Fibroblast of villous mesenchyme (primary cell): Measurements from ENCODE around the gene SUSD4. TPM values are rescaled to one million over a fixed set of nuclear protein-coding genes. Genes with fewer than 3 reads are reported as not detected.
A peak's percentile ranks its signal among the peaks of the same experiment; 100 is the strongest.

Experiments used
- DNase-seq: peaks from one replicate; pipeline ENCODE4 v3.0.0-alpha.2; 2010; ENCODE audit warnings: low read depth
- H3K4me3 ChIP-seq: 2 replicates; pipeline ENCODE4 v1.5.1; 2011; ENCODE audit warnings: low read depth, mild to moderate bottlenecking, low read length
- total RNA-seq: library from RNA; depleted of rRNA; stranded (reverse); fragments of >200 nt; gene quantifications from 2 replicates; pipeline ENCODE4 v1.2.3, GENCODE V29; 2012
- TF ChIP-seq, protein P1 (sequence below): IDR thresholded peaks from 2 replicates; pipeline ENCODE4 v1.5.1; 2012; ENCODE audit warnings: low read depth, mild to moderate bottlenecking, low read length; ENCODE audit not compliant: insufficient read depth

Gene SUSD4
- total RNA-seq, 1 donor, result not detected

DNA sequence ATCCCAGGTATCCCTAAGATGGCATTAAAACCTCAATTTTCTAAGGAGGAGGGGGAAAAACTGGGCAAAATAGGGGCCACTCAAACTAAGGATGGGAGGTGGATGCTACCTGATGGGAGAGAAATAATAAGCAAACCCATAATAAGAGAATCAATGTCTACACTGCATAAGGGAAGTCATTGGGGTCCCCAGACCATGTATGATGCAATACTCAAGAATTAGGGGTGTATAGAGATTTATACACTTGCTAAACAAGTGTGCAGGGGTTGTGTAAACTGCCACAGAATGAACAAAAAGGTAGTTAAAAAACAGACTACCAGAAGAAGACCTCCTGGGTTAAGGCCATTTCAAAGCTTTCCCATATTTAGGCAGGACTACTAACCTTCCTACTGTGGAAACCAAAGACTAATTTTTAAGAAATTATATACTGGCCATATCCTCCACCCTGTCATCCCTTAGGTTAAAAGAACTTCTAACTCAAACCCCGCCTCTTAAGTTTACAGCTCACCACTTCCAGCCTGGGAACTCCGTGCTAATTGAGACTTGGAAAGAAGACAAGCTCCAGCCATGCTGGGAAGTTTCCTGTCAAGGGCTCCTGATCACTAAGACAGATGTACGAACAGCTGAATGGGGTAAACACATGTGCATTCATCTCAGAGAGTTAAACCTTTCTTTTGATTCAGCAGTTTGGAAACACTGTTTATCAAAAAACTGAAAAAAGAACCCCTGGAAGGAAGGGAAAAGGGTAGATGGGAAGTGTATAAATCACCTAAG is 156.5 kb downstream of the SUSD4 start:
- TF ChIP-seq, protein P1, sequence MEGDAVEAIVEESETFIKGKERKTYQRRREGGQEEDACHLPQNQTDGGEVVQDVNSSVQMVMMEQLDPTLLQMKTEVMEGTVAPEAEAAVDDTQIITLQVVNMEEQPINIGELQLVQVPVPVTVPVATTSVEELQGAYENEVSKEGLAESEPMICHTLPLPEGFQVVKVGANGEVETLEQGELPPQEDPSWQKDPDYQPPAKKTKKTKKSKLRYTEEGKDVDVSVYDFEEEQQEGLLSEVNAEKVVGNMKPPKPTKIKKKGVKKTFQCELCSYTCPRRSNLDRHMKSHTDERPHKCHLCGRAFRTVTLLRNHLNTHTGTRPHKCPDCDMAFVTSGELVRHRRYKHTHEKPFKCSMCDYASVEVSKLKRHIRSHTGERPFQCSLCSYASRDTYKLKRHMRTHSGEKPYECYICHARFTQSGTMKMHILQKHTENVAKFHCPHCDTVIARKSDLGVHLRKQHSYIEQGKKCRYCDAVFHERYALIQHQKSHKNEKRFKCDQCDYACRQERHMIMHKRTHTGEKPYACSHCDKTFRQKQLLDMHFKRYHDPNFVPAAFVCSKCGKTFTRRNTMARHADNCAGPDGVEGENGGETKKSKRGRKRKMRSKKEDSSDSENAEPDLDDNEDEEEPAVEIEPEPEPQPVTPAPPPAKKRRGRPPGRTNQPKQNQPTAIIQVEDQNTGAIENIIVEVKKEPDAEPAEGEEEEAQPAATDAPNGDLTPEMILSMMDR, result no peak
- peak; percentile 12 for DNase-seq
- H3K4me3 ChIP-seq, result no peak overlapping the region

DNA sequence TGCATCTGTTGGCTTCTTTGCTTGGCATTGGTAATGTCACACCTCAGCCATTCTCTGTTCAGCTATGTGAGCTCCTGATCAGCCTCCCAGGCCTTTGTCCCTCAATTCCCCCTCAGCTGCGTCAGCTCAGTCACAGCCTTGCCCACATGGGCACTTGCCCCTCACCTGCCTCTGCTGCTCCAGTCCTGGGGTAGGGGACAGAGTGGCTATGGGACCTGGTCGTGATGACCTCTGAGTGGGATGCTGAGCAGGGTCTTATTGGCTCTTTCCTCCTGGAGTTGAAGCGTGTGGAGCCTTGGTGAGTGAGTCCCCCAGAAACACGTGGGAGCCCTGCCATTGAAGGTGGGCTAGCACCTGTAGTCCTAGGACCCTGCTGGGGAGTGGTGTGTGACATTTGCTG is 159.6 kb downstream of the SUSD4 start:
- TF ChIP-seq, protein P1, result no peak

DNA sequence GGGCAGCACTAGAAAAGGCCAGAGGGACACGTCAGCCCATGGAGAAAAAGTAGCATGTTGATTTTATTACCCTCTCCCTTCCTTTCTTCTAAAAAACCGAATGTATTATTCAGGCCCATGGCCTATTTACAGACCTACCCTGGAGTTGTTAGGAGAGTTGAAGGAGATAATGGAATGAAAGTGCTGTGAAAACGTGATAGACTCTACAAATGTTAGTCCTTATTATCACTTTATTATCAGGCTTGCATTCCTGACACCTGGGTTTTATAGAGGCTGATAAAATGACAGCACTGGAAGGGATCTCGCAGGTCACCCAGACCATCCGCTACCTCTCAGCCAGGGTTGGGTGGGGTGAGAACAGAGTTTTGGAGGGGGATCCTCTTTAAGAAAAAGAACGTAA is 160.3 kb downstream of the SUSD4 start:
- no peak for DNase-seq
- TF ChIP-seq, protein P1, result no peak
- H3K4me3 ChIP-seq, result no peak overlapping the region

More for the DNA sequence above, 159.6 kb downstream of the SUSD4 start:
- H3K4me3 ChIP-seq, result no peak overlapping the region
- DNase-seq, result no peak

DNA sequence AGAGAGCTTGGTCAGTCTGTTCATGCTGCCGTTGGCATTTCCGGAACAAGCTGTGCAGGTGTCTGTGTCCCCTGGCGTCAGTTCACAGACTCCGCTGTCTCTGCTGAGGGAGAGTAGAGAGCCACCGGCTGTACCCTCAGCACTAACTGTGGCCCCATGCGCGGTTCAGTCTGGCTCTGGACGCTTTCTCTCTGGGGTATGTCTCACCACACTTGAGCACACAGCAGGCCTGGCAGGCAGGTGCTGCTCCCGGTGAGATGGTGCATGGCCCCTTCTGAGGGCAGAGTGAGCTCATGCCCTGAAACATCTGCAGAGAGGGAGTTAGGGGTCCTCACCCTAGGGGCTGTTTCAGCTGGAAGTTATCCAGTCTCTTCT is 161.0 kb downstream of the SUSD4 start:
- H3K4me3 ChIP-seq, result no peak overlapping the region
- TF ChIP-seq, protein P1, result no peak
- DNase-seq, result no peak

DNA sequence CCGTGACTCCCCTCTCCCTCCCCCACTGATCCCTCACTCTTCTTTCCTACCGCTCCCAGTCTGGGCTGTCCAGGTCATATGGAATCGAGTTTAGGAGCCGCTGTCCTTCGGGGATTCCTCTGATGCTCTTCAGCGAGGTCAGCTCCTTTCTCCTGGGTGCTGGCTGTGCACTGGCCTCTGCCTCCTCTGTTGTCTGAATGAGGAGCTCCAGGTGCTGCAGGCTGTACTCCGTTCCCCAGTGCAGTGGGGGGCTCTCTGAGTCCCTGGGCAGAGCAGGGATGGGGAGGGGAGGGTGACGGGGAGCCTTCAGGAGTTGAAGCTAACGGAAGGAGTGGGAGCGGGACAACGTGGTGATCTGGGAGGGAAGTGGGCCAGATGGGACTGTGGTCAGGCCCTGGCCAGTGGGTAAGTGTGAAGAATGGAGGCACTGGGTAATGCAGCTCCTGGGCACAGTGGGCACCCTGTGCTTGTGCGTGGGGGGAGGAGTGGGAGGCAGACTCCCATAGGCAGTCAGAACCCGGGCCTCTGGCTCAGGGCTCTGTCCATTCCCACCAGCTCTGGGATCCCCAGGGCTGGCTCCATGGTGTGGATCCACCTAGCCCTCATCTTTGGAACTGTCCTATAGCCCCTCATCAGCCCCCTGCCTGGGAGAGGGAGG is 161.5 kb downstream of the SUSD4 start:
- no peak for DNase-seq
- TF ChIP-seq, protein P1, result no peak
- H3K4me3 ChIP-seq, result no peak overlapping the region

DNA sequence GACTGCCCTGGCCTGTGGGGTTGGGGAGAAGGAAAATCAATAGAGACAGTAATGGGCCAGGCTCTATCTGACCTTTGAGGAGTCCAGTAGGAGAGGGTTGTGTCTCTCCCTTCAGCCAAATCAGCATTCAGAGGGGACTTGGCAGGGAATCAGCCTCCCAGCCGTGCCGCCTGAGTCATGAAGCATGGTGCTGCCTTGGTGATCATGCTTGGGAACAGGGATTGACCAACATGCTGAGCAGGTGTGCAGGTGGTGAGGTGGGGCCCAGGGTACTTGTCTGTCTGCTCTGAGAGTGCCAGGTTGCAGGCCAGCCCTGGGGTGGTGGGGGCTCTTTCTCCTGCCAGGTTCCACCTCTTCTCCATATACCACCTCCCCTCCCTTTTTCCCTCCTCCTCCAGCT is 162.0 kb downstream of the SUSD4 start:
- no peak for DNase-seq
- TF ChIP-seq, protein P1, result no peak
- H3K4me3 ChIP-seq, result no peak overlapping the region
